Activated CD4-positive, CD25-positive, alpha-beta regulatory T cell treated with anti-CD3 and anti-CD28 coated beads, Interleukin-2, amount 50 U/mL, for 24 hours (primary cell): ENCODE measurements around the gene BFSP1.

ENCODE experiments used
- ATAC-seq, 2 donors: fragments of 150-1000 bp; cut with Tn5 transposase; one replicate each; pipeline ENCODE4 v1.10.0; 2021; ENCODE audit warnings: mild to moderate bottlenecking in 1 of 2, moderate library complexity in 1 of 2

BFSP1 gene

GRCh38 chr20:17557675-17558006 is 26.5 kb upstream of the BFSP1 start:
- no peak for ATAC-seq

- ATAC-seq, result no peak
These were observed 25.9 kb upstream of the BFSP1 start for GRCh38 chr20:17556837-17557674.

- no peak for ATAC-seq
These were observed 23.9 kb upstream of the BFSP1 start for GRCh38 chr20:17555106-17555505.

- ATAC-seq, result no peak
These were observed 18.0 kb upstream of the BFSP1 start for GRCh38 chr20:17549131-17549530.

- no peak for ATAC-seq
These were observed 13.9 kb upstream of the BFSP1 start for GRCh38 chr20:17545127-17545526.

GRCh38 chr20:17543531-17544131 is 12.5 kb upstream of the BFSP1 start:
- no peak for ATAC-seq

- ATAC-seq, result no peak
These were observed 11.8 kb upstream of the BFSP1 start for GRCh38 chr20:17542993-17543412.

- no peak for ATAC-seq
These were observed 11.3 kb upstream of the BFSP1 start for GRCh38 chr20:17542481-17542880.

GRCh38 chr20:17541996-17542395 is 10.8 kb upstream of the BFSP1 start:
- no peak for ATAC-seq

- no peak for ATAC-seq
These were observed 10.4 kb upstream of the BFSP1 start for GRCh38 chr20:17541596-17541995.

- peak; percentile 39 to 66 for ATAC-seq
These were observed 7.5 kb upstream of the BFSP1 start for GRCh38 chr20:17538517-17539170.

GRCh38 chr20:17537959-17538358 is 6.8 kb upstream of the BFSP1 start:
- ATAC-seq, result no peak

- ATAC-seq, result peak; percentile 90 to 92
These were observed 5.8 kb upstream of the BFSP1 start for GRCh38 chr20:17536944-17537444.

GRCh38 chr20:17534077-17534476 is 2.9 kb upstream of the BFSP1 start:
- no peak for ATAC-seq

GRCh38 chr20:17533396-17533795 is 2.2 kb upstream of the BFSP1 start:
- no peak for ATAC-seq

- no peak for ATAC-seq
These were observed 466 bp upstream of the BFSP1 start for GRCh38 chr20:17531665-17532025.

- ATAC-seq, result no peak
These were observed 1.0 kb downstream of the BFSP1 start for GRCh38 chr20:17530153-17530552.

GRCh38 chr20:17529586-17529985 is 1.6 kb downstream of the BFSP1 start:
- ATAC-seq, result no peak

- ATAC-seq, result peak in 1 of 2 donors; percentile 64
These were observed 5.5 kb downstream of the BFSP1 start for GRCh38 chr20:17525650-17526049.

GRCh38 chr20:17525132-17525531 is 6.0 kb downstream of the BFSP1 start:
- no peak for ATAC-seq

- ATAC-seq, result no peak
These were observed 6.6 kb downstream of the BFSP1 start for GRCh38 chr20:17524560-17524959.

GRCh38 chr20:17523326-17523725 is 7.9 kb downstream of the BFSP1 start:
- ATAC-seq, result no peak

- ATAC-seq, result no peak
These were observed 8.7 kb downstream of the BFSP1 start for GRCh38 chr20:17522528-17522927.

GRCh38 chr20:17520583-17520982 is 10.6 kb downstream of the BFSP1 start:
- ATAC-seq, result no peak
